A673 (cell line): ENCODE results near the gene FCHO1.

Experiments used
- CTCF ChIP-seq: fragments of 300-800, 200-600 bp; sonication (generic); conservative IDR thresholded peaks from 2 replicates; pipeline ENCODE4 v1.5.1; 2017; ENCODE audit warnings: low read depth, mild to moderate bottlenecking, antibody characterized with exemption, low read length, moderate library complexity, mixed read lengths
- EZH2 ChIP-seq: fragments of 200-600 bp; sonication (generic); IDR thresholded peaks from 2 replicates; pipeline ENCODE4 v1.6.1; 2017; ENCODE audit warnings: borderline replicate concordance, low read depth, mild to moderate bottlenecking, mixed read lengths, antibody characterized with exemption, low read length; ENCODE audit not compliant: poor library complexity, severe bottlenecking

GRCh38 chr19:17743874-17744580 is 7.2 kb upstream of the FCHO1 start:
- TF ChIP-seq CTCF (no peak), EZH2 (no peak)
